CMK (cell line): ENCODE measurements around the gene EXOC3L4.
A peak's percentile ranks its signal among the peaks of the same experiment; 100 is the strongest.
"Not testable (repeated sequence)": the region's sequence is repeated elsewhere in the genome, so short reads cannot be mapped to it uniquely, and the experiment has no call there.

ENCODE experiments used
- DNase-seq: peaks from one replicate; pipeline ENCODE4 v3.0.0-alpha.2; 2010; ENCODE audit warnings: low read depth

EXOC3L4 gene

DNA sequence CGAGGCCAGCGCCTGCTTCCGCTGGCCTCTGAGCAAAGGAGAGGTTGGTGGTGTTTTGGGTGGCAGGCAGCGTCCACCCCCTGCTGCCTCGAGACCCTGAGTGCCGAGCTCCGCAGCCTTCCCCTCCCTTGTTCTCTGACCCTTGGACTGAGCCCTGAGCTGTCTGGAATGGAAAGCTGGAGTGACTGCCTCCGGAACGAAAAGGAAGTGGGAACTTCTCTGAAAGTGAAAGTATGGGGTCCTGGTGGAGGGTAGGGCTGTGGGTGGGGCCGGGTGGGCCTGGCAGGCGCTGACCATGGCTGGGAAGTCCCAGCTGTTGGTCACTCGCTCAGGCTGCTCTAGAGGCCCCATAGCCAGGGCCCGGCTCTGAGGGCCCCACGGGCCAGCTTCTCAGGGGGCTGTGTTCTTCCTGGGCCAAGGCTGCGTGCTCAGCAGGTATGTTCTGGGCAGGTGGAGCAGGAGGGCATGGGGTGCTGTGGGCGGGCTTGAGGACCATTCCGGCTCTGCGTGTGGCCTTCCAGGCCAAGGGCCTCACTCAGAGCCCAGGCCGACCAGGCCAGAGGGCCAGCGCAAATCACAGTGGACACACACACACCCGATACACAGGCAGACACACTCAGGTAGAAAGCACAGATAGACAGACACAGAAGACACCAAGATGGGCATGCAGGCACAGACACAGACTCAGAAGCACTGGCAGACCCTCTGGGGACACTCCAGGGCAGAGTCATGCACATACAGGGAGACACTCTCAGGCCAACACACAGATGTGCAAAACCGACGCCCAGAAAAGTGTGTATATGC lies at the start of gene EXOC3L4:
Gene EXOC3L4, plus strand, starts transcription at position 320 of the 804 bp plus-strand sequence. CDS start 5,495 bp downstream, outside the sequence.
- DNase-seq: no peak

- DNase-seq: no peak
Measured at GRCh38 chr14:103045371-103045869, 49.1 kb upstream of the EXOC3L4 start.

- DNase-seq: not testable (repeated sequence)
Measured at GRCh38 chr14:103047453-103047852, 47.1 kb upstream of the EXOC3L4 start.

DNA sequence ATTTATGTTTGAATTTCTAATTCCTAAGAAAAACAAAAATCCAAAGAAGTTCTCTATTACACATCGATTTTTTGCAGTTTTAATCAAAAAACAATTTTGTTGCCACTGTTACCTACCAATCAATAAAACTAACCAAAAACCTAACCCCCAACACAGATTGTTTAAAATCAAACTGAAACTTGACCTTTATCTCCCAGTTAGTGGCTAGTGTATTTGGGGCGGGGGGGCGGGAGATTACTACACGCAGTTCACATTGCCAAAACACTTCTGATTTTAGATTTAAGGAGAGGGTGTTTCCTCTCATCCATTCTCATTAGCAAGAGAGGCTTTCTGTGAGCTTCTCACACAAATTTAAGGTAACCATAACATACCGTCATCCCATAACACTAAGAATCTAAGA lies 43.6 kb upstream of the EXOC3L4 start:
- DNase-seq: no peak

- DNase-seq: no peak
Measured at GRCh38 chr14:103052407-103052806, 42.1 kb upstream of the EXOC3L4 start.

- DNase-seq: no peak
Measured at GRCh38 chr14:103055695-103056094, 38.8 kb upstream of the EXOC3L4 start.

DNA sequence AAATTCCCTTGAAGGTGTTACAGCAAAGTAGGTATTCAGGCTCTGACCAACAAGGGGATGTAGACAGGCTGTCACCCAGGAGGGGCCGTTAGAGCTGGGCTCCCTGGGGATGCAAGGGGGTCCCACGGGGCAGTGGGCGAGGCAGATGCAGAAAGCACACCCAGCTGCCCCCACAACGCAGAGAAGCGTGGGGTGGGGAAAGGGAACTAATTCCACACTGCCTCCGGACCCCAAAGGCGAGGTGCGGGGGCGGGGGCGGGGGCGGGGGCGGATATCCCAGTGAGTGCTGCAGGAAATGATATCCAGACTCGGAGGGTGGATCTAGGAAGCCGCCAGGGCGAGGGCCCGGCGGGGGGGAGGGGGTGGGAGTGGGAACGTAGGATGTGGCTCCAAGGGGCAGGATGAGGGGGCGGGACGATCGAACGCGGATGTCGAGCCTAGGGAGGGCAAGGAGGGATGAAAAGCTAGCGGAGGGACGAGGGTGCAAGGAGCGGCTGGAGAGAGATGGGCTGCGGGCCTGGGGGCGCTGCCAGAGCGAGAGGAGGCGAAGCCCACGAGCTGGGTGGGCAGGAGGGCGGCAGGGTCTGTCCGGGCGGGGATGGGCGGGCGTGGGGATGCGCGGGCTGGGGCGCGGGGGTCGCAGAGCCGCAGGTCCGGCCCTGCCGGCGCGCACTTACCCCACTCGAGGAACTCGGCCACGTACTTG lies 38.0 kb upstream of the EXOC3L4 start:
- no peak for DNase-seq

DNA sequence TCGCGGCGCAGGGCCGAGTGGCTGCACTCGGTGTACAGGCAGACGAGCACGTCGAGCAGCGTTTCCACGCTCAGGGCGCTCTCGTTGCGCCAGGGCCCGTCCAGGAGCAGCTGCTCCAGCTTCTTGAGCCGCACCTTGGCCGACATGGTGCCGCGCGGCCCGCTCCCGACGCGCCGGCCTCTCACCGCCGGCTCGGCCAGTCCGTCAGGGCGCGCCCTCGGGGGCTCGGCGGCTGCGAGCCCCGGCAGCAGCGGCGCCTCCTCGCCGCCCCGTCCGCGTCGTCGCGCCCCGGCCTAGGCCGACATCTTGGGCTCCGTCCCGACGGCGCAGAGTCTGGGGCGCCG lies 37.5 kb upstream of the EXOC3L4 start:
- DNase-seq: no peak

DNA sequence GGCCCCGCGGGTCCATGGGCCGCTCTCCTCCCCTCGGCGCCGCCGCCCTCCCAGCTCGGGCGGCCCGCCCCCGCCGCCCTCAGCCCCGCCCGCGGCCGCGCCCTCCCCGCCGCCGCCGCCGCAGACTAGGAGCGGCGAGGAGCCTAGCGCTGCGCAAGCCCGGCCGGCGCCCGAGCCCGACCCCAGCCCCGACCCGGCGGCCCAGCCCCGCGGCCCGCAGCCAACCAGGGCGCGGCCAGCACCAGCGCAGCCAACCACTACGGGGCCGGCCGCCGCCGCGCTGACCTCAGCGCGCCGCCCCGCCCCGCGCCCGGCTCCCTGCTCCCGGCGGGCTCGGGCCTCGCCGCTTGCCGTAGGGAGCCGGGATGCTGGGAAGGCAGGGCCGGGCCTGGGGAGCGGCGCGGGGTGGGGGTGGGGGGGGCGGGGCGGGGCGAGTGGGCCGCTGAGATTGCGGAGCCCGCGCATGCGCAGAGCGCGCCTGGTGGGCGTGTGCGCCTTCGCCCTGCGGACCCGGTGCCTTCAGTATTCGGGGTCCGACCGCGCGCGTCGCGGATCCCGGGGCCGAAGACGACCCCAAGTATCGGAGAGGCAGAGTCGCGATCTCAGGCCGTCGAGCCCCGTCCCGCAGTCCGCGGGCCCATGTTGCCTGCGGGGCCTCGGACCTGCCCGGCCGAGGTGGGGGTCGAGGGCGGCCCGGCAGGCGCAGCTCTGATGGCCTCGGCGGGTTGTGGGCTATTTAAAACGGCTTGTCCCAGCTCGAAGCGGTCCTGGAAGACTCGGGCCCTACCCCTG lies 37.0 kb upstream of the EXOC3L4 start, which contains the start of gene CDC42BPB:
Gene CDC42BPB, minus strand, starts transcription at position 178 of the 792 bp plus-strand sequence. CDS start 376 bp downstream, outside the sequence.
- peak; percentile 45 for DNase-seq

- DNase-seq: no peak
Measured at GRCh38 chr14:103058164-103059055, 36.1 kb upstream of the EXOC3L4 start.

- no peak for DNase-seq
Measured at GRCh38 chr14:103059556-103059955, 35.0 kb upstream of the EXOC3L4 start.

GRCh38 chr14:103061482-103061976 lies 33.0 kb upstream of the EXOC3L4 start:
- DNase-seq: no peak

DNA sequence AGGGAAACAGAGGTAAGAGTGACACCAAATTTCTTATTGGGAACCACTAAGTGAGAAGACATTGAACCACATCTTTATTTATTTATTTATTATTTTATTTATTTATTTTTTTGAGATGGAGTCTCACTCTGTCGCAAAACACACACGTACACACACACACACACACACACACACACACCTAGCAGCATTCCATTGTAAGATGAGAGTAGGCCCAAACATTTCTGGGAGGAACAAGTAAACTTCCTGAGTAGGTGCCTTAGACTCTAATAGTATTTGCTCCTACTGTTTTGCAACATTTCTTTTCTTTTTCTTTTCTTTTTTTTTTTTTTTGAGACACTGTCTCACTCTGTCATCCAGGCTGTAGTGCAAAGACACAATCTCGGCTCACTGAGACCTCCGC lies 30.1 kb upstream of the EXOC3L4 start:
- no peak for DNase-seq

DNA sequence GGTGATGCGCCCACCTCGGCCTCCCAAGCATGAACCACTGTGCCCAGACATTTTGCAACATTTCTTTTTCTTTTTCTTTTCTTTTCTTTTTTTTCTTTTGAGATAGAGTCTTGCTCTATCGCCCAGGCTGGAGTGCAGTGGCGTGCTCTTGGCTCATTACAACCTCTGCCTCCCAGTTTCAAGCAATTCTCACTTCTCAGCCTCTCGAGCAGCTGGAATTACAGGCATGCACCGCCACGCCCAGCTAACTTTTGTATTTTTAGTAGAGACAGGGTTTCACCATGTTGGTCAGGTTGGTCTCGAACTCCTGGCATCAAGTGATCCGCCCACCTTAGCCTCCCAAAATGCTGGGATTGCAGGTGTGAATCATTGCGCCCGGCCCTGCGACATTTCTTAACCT lies 29.5 kb upstream of the EXOC3L4 start:
- no peak for DNase-seq

DNA sequence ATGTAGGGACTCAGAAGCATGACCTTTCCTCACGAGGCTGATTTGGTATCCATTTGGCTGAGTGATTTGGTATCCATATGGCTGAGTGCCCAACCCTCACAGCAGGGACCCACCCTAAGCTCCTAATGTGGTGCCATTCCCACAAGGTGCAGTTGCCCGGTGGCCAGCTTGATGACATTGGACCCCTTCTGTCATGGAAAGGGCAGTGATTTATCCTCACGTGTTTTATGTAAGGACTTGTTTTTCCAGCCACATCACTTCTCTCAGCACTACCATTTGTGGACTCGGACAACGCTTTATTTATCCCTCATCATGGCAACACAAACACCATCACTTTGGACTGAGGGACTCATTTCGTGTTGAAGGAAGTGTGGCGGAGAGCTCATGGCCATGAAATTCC lies 28.7 kb upstream of the EXOC3L4 start:
- no peak for DNase-seq

DNA sequence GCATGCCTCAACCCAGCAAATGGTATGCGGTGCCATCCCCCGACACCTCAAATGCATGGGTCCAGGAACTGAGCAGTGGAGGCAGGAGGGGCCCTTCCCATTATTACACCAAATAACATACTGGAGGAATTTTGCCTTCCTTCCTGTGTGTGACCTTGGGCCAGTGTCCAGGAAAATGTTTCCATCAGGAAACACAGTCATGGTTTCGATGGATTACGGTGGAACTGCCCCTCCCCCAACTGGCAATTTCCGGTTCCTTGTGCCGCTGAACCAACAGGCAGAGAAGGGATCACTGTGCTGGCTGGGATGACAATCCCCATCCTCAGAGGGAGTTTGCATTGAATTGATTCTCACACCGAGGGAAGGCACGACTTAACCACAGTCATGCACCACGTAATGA lies 28.1 kb upstream of the EXOC3L4 start:
- DNase-seq: no peak

DNA sequence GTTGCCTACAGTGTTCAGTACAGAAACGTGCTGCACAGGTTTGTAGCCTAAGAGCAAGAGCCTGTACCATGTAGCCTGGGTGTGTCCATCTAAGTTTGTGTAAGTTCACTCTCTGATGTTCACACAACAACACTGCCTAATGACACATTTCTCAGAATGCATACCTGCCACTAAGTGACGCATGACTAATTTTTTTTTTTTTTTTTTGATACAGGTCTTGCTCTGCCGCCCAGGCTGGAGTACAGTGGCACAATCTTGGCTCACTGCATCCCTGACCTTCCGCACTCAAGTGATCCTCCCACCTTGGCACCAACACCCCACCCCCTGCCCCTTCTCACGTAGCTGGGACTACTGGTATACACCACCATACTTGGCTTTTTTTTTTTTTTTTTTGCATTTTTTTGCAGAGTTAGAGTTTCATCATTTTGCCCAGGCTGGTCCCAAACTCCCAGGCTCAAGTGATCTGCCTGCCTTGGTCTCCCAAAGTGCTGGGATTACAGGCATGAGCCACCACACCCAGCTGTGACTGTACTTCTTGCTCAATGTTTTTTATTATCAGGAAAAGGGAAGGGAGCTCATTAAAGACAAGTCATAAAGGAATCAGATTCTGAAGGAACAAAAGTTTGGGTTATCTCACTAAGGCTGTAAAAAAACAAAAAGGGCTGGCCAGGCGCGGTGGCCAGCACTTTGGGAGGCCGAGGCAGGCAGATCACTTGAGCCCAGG lies 27.1 kb upstream of the EXOC3L4 start:
- no peak for DNase-seq

GRCh38 chr14:103068351-103069073 lies 26.0 kb upstream of the EXOC3L4 start:
- DNase-seq: no peak

GRCh38 chr14:103070263-103070885 lies 24.2 kb upstream of the EXOC3L4 start:
- DNase-seq: no peak
